DMS 273 (cell line): ENCODE results near the gene ANO6.
A peak's percentile ranks its signal among the peaks of the same experiment; 100 is the strongest.
"Not testable (repeated sequence)": the region's sequence is repeated elsewhere in the genome, so short reads cannot be mapped to it uniquely, and the experiment has no call there.

Source experiments
- DNase-seq: peaks from one replicate; lab custom pipeline; 2025; ENCODE audit not compliant: unreplicated experiment; lab: John Stamatoyannopoulos, UW

Gene ANO6

GRCh38 chr12:45304514-45305178, 88.8 kb downstream of the ANO6 start:
- no peak for DNase-seq

- no peak for DNase-seq
These were observed 90.0 kb downstream of the ANO6 start for GRCh38 chr12:45305907-45306306.

- DNase-seq, result no peak
These were observed 94.1 kb downstream of the ANO6 start for GRCh38 chr12:45309836-45310626.

GRCh38 chr12:45310627-45310968, 94.7 kb downstream of the ANO6 start:
- DNase-seq, result no peak

GRCh38 chr12:45312012-45312411, 96.1 kb downstream of the ANO6 start:
- no peak for DNase-seq

GRCh38 chr12:45314770-45315169, 98.9 kb downstream of the ANO6 start:
- DNase-seq, result no peak

- DNase-seq, result no peak
These were observed 99.6 kb downstream of the ANO6 start for GRCh38 chr12:45315462-45315861.

- not testable (repeated sequence) for DNase-seq
These were observed 101.4 kb downstream of the ANO6 start for GRCh38 chr12:45317261-45317660.

- DNase-seq, result no peak
These were observed 106.9 kb downstream of the ANO6 start for GRCh38 chr12:45322810-45323209.

GRCh38 chr12:45324391-45324790, 108.5 kb downstream of the ANO6 start:
- no peak for DNase-seq

GRCh38 chr12:45326358-45326975, 110.6 kb downstream of the ANO6 start:
- no peak for DNase-seq

GRCh38 chr12:45327823-45328383, 112.0 kb downstream of the ANO6 start:
- DNase-seq, result no peak

- no peak for DNase-seq
These were observed 113.3 kb downstream of the ANO6 start for GRCh38 chr12:45329238-45329637.

GRCh38 chr12:45329702-45330101, 113.8 kb downstream of the ANO6 start:
- DNase-seq, result no peak

- no peak for DNase-seq
These were observed 115.7 kb downstream of the ANO6 start for GRCh38 chr12:45331552-45331951.

GRCh38 chr12:45334396-45334795, 118.5 kb downstream of the ANO6 start:
- no peak for DNase-seq

- peak; percentile 1 for DNase-seq
These were observed 120.4 kb downstream of the ANO6 start for GRCh38 chr12:45336331-45336730.

- no peak for DNase-seq
These were observed 121.1 kb downstream of the ANO6 start for GRCh38 chr12:45336762-45337596.

GRCh38 chr12:45337835-45338234, 121.9 kb downstream of the ANO6 start:
- DNase-seq, result no peak

GRCh38 chr12:45338272-45338671, 122.4 kb downstream of the ANO6 start:
- no peak for DNase-seq

- DNase-seq, result no peak
These were observed 123.1 kb downstream of the ANO6 start for GRCh38 chr12:45339035-45339434.
